ENCODE measurements around the gene ZCCHC17. TPM values are rescaled to one million over a fixed set of nuclear protein-coding genes. Genes with fewer than 3 reads are reported as not detected.
A peak's percentile ranks its signal among the peaks of the same experiment; 100 is the strongest.

Gene ZCCHC17
- total RNA-seq, 1 experiment from 2014 or later: 29.3 TPM

- H3K9me3 Mint-ChIP-seq (ENCODE audit: unreplicated experiment): no peaks in the 10 kb centered on the region
- BruUV-seq (replicated peaks): TSS peak; percentile 81
- H3K4me1 Mint-ChIP-seq (ENCODE audit: insufficient read depth, unreplicated experiment): peaks cover 28% of the 10 kb centered on the region
- CTCF ChIA-PET: interaction anchor here (0.6 to 3.3 kb wide), 5 partner anchors 20 to 126 kb away, joined by 3 to 15 read pairs (median 3); no protein-coding TSS in a partner anchor
- POLR2A ChIA-PET: interaction anchor here (0.5 to 3.9 kb wide), 37 partner anchors 8 to 716 kb away, joined by 3 to 27 read pairs (median 4); partner anchors contain the start of gene KHDRBS1
- H3K4me3 Mint-ChIP-seq (ENCODE audit: unreplicated experiment): no peak overlapping the region
- H3K27ac Mint-ChIP-seq (ENCODE audit: low read depth, unreplicated experiment): no peak overlapping the region
- intact Hi-C loops (cut with micrococcal nuclease): loop anchor here (2.0 kb wide), 1 partner anchor 37 kb away; no protein-coding TSS in a partner anchor
- peak; percentile 41 for DNase-seq (ENCODE audit: unreplicated experiment)
- H3K36me3 Mint-ChIP-seq (ENCODE audit: insufficient read depth, unreplicated experiment): peaks cover 26% of the 10 kb centered on the region
- no peaks in the 10 kb centered on the region for H3K27me3 Mint-ChIP-seq (ENCODE audit: insufficient read depth, unreplicated experiment)
- TF ChIP-seq, protein P1, sequence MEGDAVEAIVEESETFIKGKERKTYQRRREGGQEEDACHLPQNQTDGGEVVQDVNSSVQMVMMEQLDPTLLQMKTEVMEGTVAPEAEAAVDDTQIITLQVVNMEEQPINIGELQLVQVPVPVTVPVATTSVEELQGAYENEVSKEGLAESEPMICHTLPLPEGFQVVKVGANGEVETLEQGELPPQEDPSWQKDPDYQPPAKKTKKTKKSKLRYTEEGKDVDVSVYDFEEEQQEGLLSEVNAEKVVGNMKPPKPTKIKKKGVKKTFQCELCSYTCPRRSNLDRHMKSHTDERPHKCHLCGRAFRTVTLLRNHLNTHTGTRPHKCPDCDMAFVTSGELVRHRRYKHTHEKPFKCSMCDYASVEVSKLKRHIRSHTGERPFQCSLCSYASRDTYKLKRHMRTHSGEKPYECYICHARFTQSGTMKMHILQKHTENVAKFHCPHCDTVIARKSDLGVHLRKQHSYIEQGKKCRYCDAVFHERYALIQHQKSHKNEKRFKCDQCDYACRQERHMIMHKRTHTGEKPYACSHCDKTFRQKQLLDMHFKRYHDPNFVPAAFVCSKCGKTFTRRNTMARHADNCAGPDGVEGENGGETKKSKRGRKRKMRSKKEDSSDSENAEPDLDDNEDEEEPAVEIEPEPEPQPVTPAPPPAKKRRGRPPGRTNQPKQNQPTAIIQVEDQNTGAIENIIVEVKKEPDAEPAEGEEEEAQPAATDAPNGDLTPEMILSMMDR (IDR thresholded peaks at IDR 0.05; ENCODE audit: unreplicated experiment): no peak
These were observed 730 bp downstream of the ZCCHC17 start for GRCh38 chr1:31297277-31298247.

- peaks cover 28% of the 10 kb centered on the region for H3K4me1 Mint-ChIP-seq (ENCODE audit: insufficient read depth, unreplicated experiment)
- no TSS peak for BruUV-seq (replicated peaks)
- peaks cover 14% of the 10 kb centered on the region for H3K36me3 Mint-ChIP-seq (ENCODE audit: insufficient read depth, unreplicated experiment)
- CTCF ChIA-PET: interaction anchor here (3.7 kb wide), 1 partner anchor 116 kb away, joined by 20 read pairs; no protein-coding TSS in a partner anchor
- POLR2A ChIA-PET: no interaction called here
- H3K9me3 Mint-ChIP-seq (ENCODE audit: unreplicated experiment): no peaks in the 10 kb centered on the region
- no peak overlapping the region for H3K4me3 Mint-ChIP-seq (ENCODE audit: unreplicated experiment)
- no peaks in the 10 kb centered on the region for H3K27me3 Mint-ChIP-seq (ENCODE audit: insufficient read depth, unreplicated experiment)
- H3K27ac Mint-ChIP-seq (ENCODE audit: low read depth, unreplicated experiment): peak overlapping the region; percentile 9
- TF ChIP-seq, protein P1 (IDR thresholded peaks at IDR 0.05; ENCODE audit: unreplicated experiment): no peak
- DNase-seq (ENCODE audit: unreplicated experiment): peak; percentile 13
- intact Hi-C loops (cut with micrococcal nuclease): no loop called here
These were observed 2.5 kb downstream of the ZCCHC17 start for GRCh38 chr1:31299365-31299764.

GRCh38 chr1:31300193-31300592 lies 3.4 kb downstream of the ZCCHC17 start:
- Mint-ChIP-seq H3K4me3 (ENCODE audit: unreplicated experiment) (no peak overlapping the region), H3K36me3 (ENCODE audit: insufficient read depth, unreplicated experiment) (peaks cover 14% of the 10 kb centered on the region), H3K4me1 (ENCODE audit: insufficient read depth, unreplicated experiment) (peaks cover 23% of the 10 kb centered on the region), H3K9me3 (ENCODE audit: unreplicated experiment) (no peaks in the 10 kb centered on the region), H3K27me3 (ENCODE audit: insufficient read depth, unreplicated experiment) (no peaks in the 10 kb centered on the region), H3K27ac (ENCODE audit: low read depth, unreplicated experiment) (no peak overlapping the region)
- TF ChIP-seq, protein P1 (IDR thresholded peaks at IDR 0.05; ENCODE audit: unreplicated experiment): no peak
- POLR2A ChIA-PET: no interaction called here
- no TSS peak for BruUV-seq (replicated peaks)
- CTCF ChIA-PET: interaction anchor here (3.7 kb wide), 1 partner anchor 117 kb away, joined by 20 read pairs; no protein-coding TSS in a partner anchor
- intact Hi-C loops (cut with micrococcal nuclease): no loop called here
- DNase-seq (ENCODE audit: unreplicated experiment): no peak

DNA sequence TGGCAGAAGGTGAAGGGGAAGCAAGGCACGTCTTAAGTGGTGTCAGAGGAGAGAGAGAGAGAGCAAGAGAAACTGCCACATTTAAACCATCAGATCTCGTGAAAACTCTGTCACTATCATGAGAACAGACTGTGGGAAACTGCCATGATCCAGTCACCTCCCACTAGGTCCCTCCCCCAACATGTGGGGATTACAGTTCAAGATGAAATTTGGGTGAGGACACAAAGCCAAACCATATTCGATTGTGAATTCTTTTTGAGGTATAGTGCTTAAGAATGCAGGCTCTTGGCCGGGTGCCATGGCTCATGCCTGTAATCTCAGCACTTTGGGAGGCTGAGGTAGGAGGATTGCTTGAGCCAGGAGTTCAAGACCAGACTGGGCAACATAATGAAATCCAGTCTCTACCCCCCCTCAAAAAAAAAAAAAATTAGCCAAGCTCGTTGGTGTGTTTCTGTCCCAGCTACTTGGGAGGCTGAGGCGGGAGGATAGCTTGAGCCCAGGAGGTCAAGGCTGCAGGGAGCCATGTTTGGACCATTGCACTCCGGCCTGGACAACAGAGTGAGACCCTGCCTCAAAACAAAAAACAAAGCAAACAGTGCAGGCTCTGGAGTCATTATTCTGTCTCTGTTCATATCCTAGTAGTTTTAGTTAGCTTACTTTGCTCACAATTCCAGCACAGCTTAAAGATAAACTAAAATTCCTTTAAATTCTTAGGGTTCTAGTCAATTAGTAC lies 6.0 kb downstream of the ZCCHC17 start:
- intact Hi-C loops (cut with micrococcal nuclease): no loop called here
- TF ChIP-seq, protein P1 (IDR thresholded peaks at IDR 0.05; ENCODE audit: unreplicated experiment): no peak
- DNase-seq (ENCODE audit: unreplicated experiment): no peak
- H3K36me3 Mint-ChIP-seq (ENCODE audit: insufficient read depth, unreplicated experiment): peaks cover 14% of the 10 kb centered on the region
- H3K4me3 Mint-ChIP-seq (ENCODE audit: unreplicated experiment): no peak overlapping the region
- no peaks in the 10 kb centered on the region for H3K27me3 Mint-ChIP-seq (ENCODE audit: insufficient read depth, unreplicated experiment)
- no peaks in the 10 kb centered on the region for H3K9me3 Mint-ChIP-seq (ENCODE audit: unreplicated experiment)
- peaks cover 31% of the 10 kb centered on the region for H3K4me1 Mint-ChIP-seq (ENCODE audit: insufficient read depth, unreplicated experiment)
- H3K27ac Mint-ChIP-seq (ENCODE audit: low read depth, unreplicated experiment): peak overlapping the region; percentile 10
- CTCF ChIA-PET: interaction anchor here (0.6 to 3.7 kb wide), 3 partner anchors 33 to 119 kb away, joined by 3 to 20 read pairs (median 7); no protein-coding TSS in a partner anchor
- no TSS peak for BruUV-seq (replicated peaks)
- POLR2A ChIA-PET: no interaction called here
